MM.1S (cell line): ENCODE results near the gene EPB41L4B.

Experiments used
- DNase-seq: peaks from one replicate; pipeline ENCODE4 v3.0.0-alpha.2; 2015
- H2AFZ ChIP-seq: fragments of 300-600 bp; sonication (generic); 2 replicates; pipeline ENCODE4 v1.6.0; 2016; ENCODE audit warnings: antibody characterized with exemption, low read length
- H3F3A ChIP-seq: fragments of 300-600 bp; sonication (generic); 2 replicates; pipeline ENCODE4 v1.6.1; 2016; ENCODE audit warnings: mild to moderate bottlenecking, antibody characterized with exemption, low read length, moderate library complexity, mixed read lengths; ENCODE audit not compliant: insufficient read depth
- H3K27ac ChIP-seq: fragments of 300-600 bp; sonication (generic); 2 replicates; pipeline ENCODE4 v1.5.1; 2016; ENCODE audit warnings: mild to moderate bottlenecking, low read length
- H3K27me3 ChIP-seq: fragments of 300-600 bp; sonication (generic); replicated peaks from 2 replicates; pipeline ENCODE4 v1.6.0; 2016; ENCODE audit warnings: low read length; ENCODE audit not compliant: insufficient read depth
- H3K36me3 ChIP-seq: fragments of 300-600 bp; sonication (generic); replicated peaks from 2 replicates; pipeline ENCODE4 v1.6.1; 2016; ENCODE audit warnings: mild to moderate bottlenecking, low read length, mixed read lengths; ENCODE audit not compliant: insufficient read depth
- H3K4me1 ChIP-seq: fragments of 300-600 bp; sonication (generic); 2 replicates; pipeline ENCODE4 v1.6.1; 2016; ENCODE audit warnings: low read length, mixed read lengths
- H3K4me2 ChIP-seq: fragments of 300-600 bp; sonication (generic); 2 replicates; pipeline ENCODE4 v1.6.0; 2016; ENCODE audit warnings: low read depth, low read length
- H3K4me3 ChIP-seq: fragments of 300-600 bp; sonication (generic); 2 replicates; pipeline ENCODE4 v1.5.1; 2016; ENCODE audit warnings: low read length, mixed read lengths
- H3K79me2 ChIP-seq: fragments of 300-600 bp; sonication (generic); 2 replicates; pipeline ENCODE4 v1.6.1; 2016; ENCODE audit warnings: mixed run types, low read length, mixed read lengths
- H3K9ac ChIP-seq: fragments of 300-600 bp; sonication (generic); 2 replicates; pipeline ENCODE4 v1.6.1; 2016; ENCODE audit warnings: low read length, mixed read lengths
- H3K9me2 ChIP-seq: fragments of 300-600 bp; sonication (generic); replicated peaks from 2 replicates; pipeline ENCODE4 v1.6.1; 2016; ENCODE audit warnings: mild to moderate bottlenecking, low read length, mixed read lengths; ENCODE audit not compliant: insufficient read depth
- H3K9me3 ChIP-seq: fragments of 300-600 bp; sonication (generic); replicated peaks from 2 replicates; pipeline ENCODE4 v1.6.1; 2016; ENCODE audit warnings: mild to moderate bottlenecking, low read length, mixed read lengths; ENCODE audit not compliant: insufficient read depth
- H4K20me1 ChIP-seq: fragments of 300-600 bp; sonication (generic); 2 replicates; pipeline ENCODE4 v1.6.1; 2016; ENCODE audit warnings: mild to moderate bottlenecking, low read length, moderate library complexity, mixed read lengths; ENCODE audit not compliant: insufficient read depth
- EZH2 ChIP-seq: fragments of 300-600 bp; sonication (generic); optimal IDR thresholded peaks from 2 replicates; pipeline ENCODE3; 2017; ENCODE audit warnings: low read depth, mild to moderate bottlenecking, antibody characterized with exemption, low read length, mixed read lengths
- EZH2phosphoT487 ChIP-seq: fragments of 300-600 bp; sonication (generic); IDR thresholded peaks from 2 replicates; pipeline ENCODE4 v1.6.1; 2018; ENCODE audit warnings: antibody characterized with exemption, low read length
- TF ChIP-seq, protein P1 (sequence below): fragments of 300-600 bp; sonication (generic); IDR thresholded peaks from 2 replicates; pipeline ENCODE4 v1.5.1; 2016; ENCODE audit warnings: antibody characterized with exemption, low read length, mixed read lengths

The EPB41L4B gene

DNA sequence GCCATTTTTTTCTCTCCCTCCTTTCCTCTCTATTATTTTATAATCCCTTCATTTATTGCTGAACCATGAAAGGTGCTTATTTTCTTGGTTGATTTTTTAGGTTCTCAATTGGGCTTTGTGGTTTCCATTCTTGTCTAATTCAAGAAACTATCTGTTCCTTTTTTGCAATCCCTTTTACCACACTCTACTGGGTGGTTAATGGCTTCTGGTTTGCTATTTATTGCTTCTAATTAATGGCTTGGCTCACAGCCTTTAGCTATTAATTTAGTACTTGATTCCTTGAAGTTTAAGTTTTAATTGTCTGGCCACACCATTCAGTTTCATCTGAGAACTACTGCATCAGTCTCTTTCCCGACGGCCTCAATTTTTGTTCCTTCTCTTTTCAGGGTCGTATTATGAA lies 159.4 kb downstream of the EPB41L4B start:
- Histone ChIP-seq H3K4me2 (no peak overlapping the region), H3K9me3 (no peaks in the 10 kb centered on the region)
- no peak for DNase-seq

DNA sequence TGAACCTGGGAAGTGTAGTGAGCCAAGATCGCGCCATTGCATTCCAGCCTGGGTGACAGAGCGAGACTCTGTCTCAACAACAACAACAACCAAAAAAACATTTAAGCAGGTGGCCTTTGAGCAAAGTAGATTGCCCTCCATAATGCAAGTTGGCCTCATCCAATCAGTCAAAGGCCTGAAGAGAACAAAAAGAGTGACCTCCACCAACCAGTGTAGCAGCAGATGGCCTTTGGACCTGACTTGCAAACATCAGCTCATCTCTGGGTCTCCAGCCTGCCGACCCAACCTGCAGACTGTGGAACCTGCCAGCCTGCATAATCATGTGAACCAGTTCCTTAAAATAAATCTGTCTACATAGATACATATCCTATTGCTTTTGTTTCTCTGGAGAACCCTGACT lies 161.3 kb downstream of the EPB41L4B start:
- no peaks in the 10 kb centered on the region for H3K4me1 ChIP-seq
- TF ChIP-seq EZH2phosphoT487 (no peak), EZH2 (no peak)
- TF ChIP-seq, protein P1, sequence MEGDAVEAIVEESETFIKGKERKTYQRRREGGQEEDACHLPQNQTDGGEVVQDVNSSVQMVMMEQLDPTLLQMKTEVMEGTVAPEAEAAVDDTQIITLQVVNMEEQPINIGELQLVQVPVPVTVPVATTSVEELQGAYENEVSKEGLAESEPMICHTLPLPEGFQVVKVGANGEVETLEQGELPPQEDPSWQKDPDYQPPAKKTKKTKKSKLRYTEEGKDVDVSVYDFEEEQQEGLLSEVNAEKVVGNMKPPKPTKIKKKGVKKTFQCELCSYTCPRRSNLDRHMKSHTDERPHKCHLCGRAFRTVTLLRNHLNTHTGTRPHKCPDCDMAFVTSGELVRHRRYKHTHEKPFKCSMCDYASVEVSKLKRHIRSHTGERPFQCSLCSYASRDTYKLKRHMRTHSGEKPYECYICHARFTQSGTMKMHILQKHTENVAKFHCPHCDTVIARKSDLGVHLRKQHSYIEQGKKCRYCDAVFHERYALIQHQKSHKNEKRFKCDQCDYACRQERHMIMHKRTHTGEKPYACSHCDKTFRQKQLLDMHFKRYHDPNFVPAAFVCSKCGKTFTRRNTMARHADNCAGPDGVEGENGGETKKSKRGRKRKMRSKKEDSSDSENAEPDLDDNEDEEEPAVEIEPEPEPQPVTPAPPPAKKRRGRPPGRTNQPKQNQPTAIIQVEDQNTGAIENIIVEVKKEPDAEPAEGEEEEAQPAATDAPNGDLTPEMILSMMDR = no peak
- no peak overlapping the region for H3K27ac ChIP-seq
- H3K9me2 ChIP-seq = no peaks in the 10 kb centered on the region
- no peak overlapping the region for H3K9ac ChIP-seq
- H2AFZ ChIP-seq = no peak overlapping the region
- no peaks in the 10 kb centered on the region for H3K27me3 ChIP-seq
- DNase-seq = no peak
- no peak overlapping the region for H3K4me2 ChIP-seq
- no peak overlapping the region for H3K4me3 ChIP-seq
- no peaks in the 10 kb centered on the region for H3K36me3 ChIP-seq
- no peaks in the 10 kb centered on the region for H3K79me2 ChIP-seq
- H3F3A ChIP-seq = no peaks in the 10 kb centered on the region
- H4K20me1 ChIP-seq = no peaks in the 10 kb centered on the region
- H3K9me3 ChIP-seq = no peaks in the 10 kb centered on the region

More for the DNA sequence above, 159.4 kb downstream of the EPB41L4B start:
- TF ChIP-seq EZH2 (no peak), EZH2phosphoT487 (no peak)
- TF ChIP-seq, protein P1 = no peak
- no peaks in the 10 kb centered on the region for H3K27me3 ChIP-seq
- H3K4me1 ChIP-seq = no peaks in the 10 kb centered on the region
- H3F3A ChIP-seq = no peaks in the 10 kb centered on the region
- H3K79me2 ChIP-seq = no peaks in the 10 kb centered on the region
- no peak overlapping the region for H3K4me3 ChIP-seq
- H2AFZ ChIP-seq = no peak overlapping the region
- H3K27ac ChIP-seq = no peak overlapping the region
- H3K9me2 ChIP-seq = no peaks in the 10 kb centered on the region
- H4K20me1 ChIP-seq = no peaks in the 10 kb centered on the region
- H3K36me3 ChIP-seq = no peaks in the 10 kb centered on the region
- no peak overlapping the region for H3K9ac ChIP-seq

DNA sequence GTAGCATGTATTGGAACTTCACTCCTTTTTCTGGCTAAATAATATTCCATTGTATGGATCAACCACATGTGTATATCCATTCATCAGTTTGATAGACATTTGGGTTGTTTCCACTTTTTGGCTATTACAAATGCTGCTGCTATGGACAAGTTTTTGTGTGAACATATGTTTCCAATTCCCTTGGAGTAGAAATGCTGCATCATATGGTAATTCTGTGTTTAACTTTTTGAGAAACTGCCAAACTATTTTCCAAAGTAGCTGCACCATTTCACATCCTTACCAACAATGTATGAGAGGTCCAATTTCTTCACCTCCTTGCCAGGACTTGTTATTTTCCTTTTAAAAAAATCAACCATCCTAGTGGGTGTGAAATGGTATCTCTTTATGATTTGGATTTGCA lies 162.2 kb downstream of the EPB41L4B start:
- no peaks in the 10 kb centered on the region for H3F3A ChIP-seq
- H3K36me3 ChIP-seq = no peaks in the 10 kb centered on the region
- no peaks in the 10 kb centered on the region for H3K27me3 ChIP-seq
- no peak overlapping the region for H3K4me3 ChIP-seq
- no peak for DNase-seq
- no peaks in the 10 kb centered on the region for H4K20me1 ChIP-seq
- H3K9me2 ChIP-seq = no peaks in the 10 kb centered on the region
- H3K4me2 ChIP-seq = no peak overlapping the region
- TF ChIP-seq, protein P1 = no peak
- TF ChIP-seq EZH2phosphoT487 (no peak), EZH2 (no peak)
- H3K9me3 ChIP-seq = no peaks in the 10 kb centered on the region
- no peak overlapping the region for H2AFZ ChIP-seq
- no peak overlapping the region for H3K9ac ChIP-seq
- no peaks in the 10 kb centered on the region for H3K79me2 ChIP-seq
- H3K27ac ChIP-seq = no peak overlapping the region
- no peaks in the 10 kb centered on the region for H3K4me1 ChIP-seq
